NT2/D1 (cell line): ENCODE measurements around the gene NONO.
A peak's percentile ranks its signal among the peaks of the same experiment; 100 is the strongest.
"Not testable (repeated sequence)": the region's sequence is repeated elsewhere in the genome, so short reads cannot be mapped to it uniquely, and the experiment has no call there.

ENCODE experiments used
- DNase-seq: peaks from one replicate; pipeline ENCODE4 v3.0.0-alpha.2; 2011; ENCODE audit warnings: low read depth, low spot score
- H3K27me3 ChIP-seq: 2 replicates; pipeline ENCODE4 v1.6.0; 2011; ENCODE audit warnings: mild to moderate bottlenecking; ENCODE audit not compliant: insufficient read length, insufficient read depth
- H3K36me3 ChIP-seq: 2 replicates; pipeline ENCODE4 v1.6.1; 2011; ENCODE audit warnings: mild to moderate bottlenecking, low read length, mixed read lengths; ENCODE audit not compliant: insufficient read depth, insufficient read length
- H3K4me1 ChIP-seq: 2 replicates; pipeline ENCODE4 v1.5.1; 2011; ENCODE audit not compliant: insufficient read depth, insufficient read length
- H3K4me3 ChIP-seq: 2 replicates; pipeline ENCODE4 v1.5.1; 2011; ENCODE audit warnings: low read depth; ENCODE audit not compliant: insufficient read length
- H3K9ac ChIP-seq: 2 replicates; pipeline ENCODE4 v1.6.0; 2011; ENCODE audit warnings: low read depth; ENCODE audit not compliant: insufficient read length
- H3K9me3 ChIP-seq: 2 replicates; pipeline ENCODE4 v1.5.1; 2011; ENCODE audit warnings: mild to moderate bottlenecking, low read length; ENCODE audit not compliant: insufficient read depth
- SUZ12 ChIP-seq: IDR thresholded peaks from 2 replicates; pipeline ENCODE4 v1.6.1; 2011; ENCODE audit not compliant: insufficient read length, insufficient read depth; ENCODE audit errors: extremely low read depth
- YY1 ChIP-seq: IDR thresholded peaks from 2 replicates; pipeline ENCODE4 v1.6.1; 2011; ENCODE audit not compliant: insufficient read length, insufficient read depth
- ZNF274 ChIP-seq: IDR thresholded peaks from 2 replicates; pipeline ENCODE4 v1.6.1; 2011; ENCODE audit warnings: mild to moderate bottlenecking, low read depth, low read length

NONO gene

GRCh38 chrX:71269801-71270395 lies 13.5 kb upstream of the NONO start:
- H3K36me3 ChIP-seq = no peaks in the 10 kb centered on the region
- TF ChIP-seq SUZ12 (no peak), ZNF274 (no peak), YY1 (no peak)
- H3K4me3 ChIP-seq = no peak overlapping the region
- no peaks in the 10 kb centered on the region for H3K27me3 ChIP-seq
- no peak for DNase-seq
- H3K9me3 ChIP-seq = peaks cover 22% of the 10 kb centered on the region; the same call in 1 of the 2 replicates
- no peak overlapping the region for H3K9ac ChIP-seq
- H3K4me1 ChIP-seq = no peaks in the 10 kb centered on the region

GRCh38 chrX:71272313-71272712 lies 11.1 kb upstream of the NONO start:
- not testable (repeated sequence) for H3K9ac ChIP-seq, H3K4me3 ChIP-seq, H3K27me3 ChIP-seq, H3K4me1 ChIP-seq, DNase-seq, H3K36me3 ChIP-seq
- H3K9me3 ChIP-seq = peaks cover 22% of the 10 kb centered on the region; the same call in 1 of the 2 replicates

GRCh38 chrX:71281300-71281699 lies 2.1 kb upstream of the NONO start:
- not testable (repeated sequence) for H3K9me3 ChIP-seq, DNase-seq, H3K9ac ChIP-seq, H3K4me1 ChIP-seq, H3K27me3 ChIP-seq, H3K4me3 ChIP-seq
- peaks cover 23% of the 10 kb centered on the region for H3K36me3 ChIP-seq

GRCh38 chrX:71282514-71283402 lies 677 bp upstream of the NONO start:
- H3K4me3 ChIP-seq = peak overlapping the region; percentile 36
- no peaks in the 10 kb centered on the region for H3K27me3 ChIP-seq
- 0 out of 2 replicates have a peak, but pooled peaks cover 6% of the 10 kb centered on the region for H3K9me3 ChIP-seq
- TF ChIP-seq ZNF274 (no peak), SUZ12 (no peak), YY1 (no peak)
- DNase-seq = no peak
- peak overlapping the region; percentile 59 for H3K9ac ChIP-seq
- no peaks in the 10 kb centered on the region for H3K4me1 ChIP-seq
- H3K36me3 ChIP-seq = peaks cover 38% of the 10 kb centered on the region

GRCh38 chrX:71285929-71286328 lies 2.5 kb downstream of the NONO start:
- peaks cover 60% of the 10 kb centered on the region for H3K36me3 ChIP-seq

GRCh38 chrX:71291381-71291780 lies 7.9 kb downstream of the NONO start:
- Histone ChIP-seq H3K9ac (no peak overlapping the region), H3K4me1 (no peaks in the 10 kb centered on the region), H3K9me3 (no peaks in the 10 kb centered on the region), H3K27me3 (no peaks in the 10 kb centered on the region), H3K4me3 (no peak overlapping the region), H3K36me3 (peaks cover 88% of the 10 kb centered on the region)
- no peak for DNase-seq
- TF ChIP-seq SUZ12 = no peak
- no peak for TF ChIP-seq ZNF274
- TF ChIP-seq YY1 = no peak

More at GRCh38 chrX:71285929-71286328, 2.5 kb downstream of the NONO start:
- Histone ChIP-seq H3K27me3 (no peaks in the 10 kb centered on the region), H3K4me3 (peak overlapping the region; percentile 93), H3K9me3 (no peaks in the 10 kb centered on the region), H3K9ac (peak overlapping the region; percentile 96), H3K4me1 (no peaks in the 10 kb centered on the region)
- TF ChIP-seq ZNF274 = no peak
- no peak for TF ChIP-seq YY1
- no peak for TF ChIP-seq SUZ12
- no peak for DNase-seq

GRCh38 chrX:71292669-71293365 lies 9.4 kb downstream of the NONO start:
- TF ChIP-seq ZNF274 (no peak), YY1 (no peak), SUZ12 (no peak)
- H3K36me3 ChIP-seq = peaks cover 88% of the 10 kb centered on the region

More at GRCh38 chrX:71292669-71293365, 9.4 kb downstream of the NONO start:
- H3K4me3 ChIP-seq = no peak overlapping the region
- H3K9me3 ChIP-seq = no peaks in the 10 kb centered on the region
- H3K27me3 ChIP-seq = no peaks in the 10 kb centered on the region
- no peak for DNase-seq
- H3K4me1 ChIP-seq = no peaks in the 10 kb centered on the region
- no peak overlapping the region for H3K9ac ChIP-seq
